GM21576 (cell line): ENCODE measurements around the gene SEC14L6.
"Not testable (repeated sequence)": the region's sequence is repeated elsewhere in the genome, so short reads cannot be mapped to it uniquely, and the experiment has no call there.

Experiments
- ATAC-seq: cut with Tn5 transposase; IDR thresholded peaks from one replicate; pipeline ENCODE4 v1.9.1; 2021; ENCODE audit warnings: mild to moderate bottlenecking, moderate library complexity; ENCODE audit not compliant: unreplicated experiment

The SEC14L6 gene

GRCh38 chr22:30567277-30567676 lies 20.7 kb upstream of the SEC14L6 start:
- not testable (repeated sequence) for ATAC-seq

GRCh38 chr22:30566125-30566524 lies 19.6 kb upstream of the SEC14L6 start:
- ATAC-seq, result no peak

- ATAC-seq, result no peak
Observed at GRCh38 chr22:30565341-30565740, 18.8 kb upstream of the SEC14L6 start.

- no peak for ATAC-seq
Observed at GRCh38 chr22:30564761-30565119, 18.2 kb upstream of the SEC14L6 start.

- no peak for ATAC-seq
Observed at GRCh38 chr22:30564045-30564760, 17.7 kb upstream of the SEC14L6 start.

GRCh38 chr22:30562366-30562765 lies 15.8 kb upstream of the SEC14L6 start:
- no peak for ATAC-seq

GRCh38 chr22:30561402-30562189 lies 15.1 kb upstream of the SEC14L6 start:
- no peak for ATAC-seq

GRCh38 chr22:30560643-30561202 lies 14.2 kb upstream of the SEC14L6 start:
- ATAC-seq, result not testable (repeated sequence)

GRCh38 chr22:30559889-30560288 lies 13.3 kb upstream of the SEC14L6 start:
- no peak for ATAC-seq

GRCh38 chr22:30557243-30557642 lies 10.7 kb upstream of the SEC14L6 start:
- ATAC-seq, result no peak

- no peak for ATAC-seq
Observed at GRCh38 chr22:30556388-30556787, 9.8 kb upstream of the SEC14L6 start.

- no peak for ATAC-seq
Observed at GRCh38 chr22:30555282-30556210, 9.0 kb upstream of the SEC14L6 start.

- ATAC-seq, result no peak
Observed at GRCh38 chr22:30553971-30554370, 7.4 kb upstream of the SEC14L6 start.

GRCh38 chr22:30552719-30553118 lies 6.2 kb upstream of the SEC14L6 start:
- no peak for ATAC-seq

GRCh38 chr22:30551813-30552212 lies 5.3 kb upstream of the SEC14L6 start:
- ATAC-seq, result not testable (repeated sequence)

GRCh38 chr22:30547188-30547587 lies 647 bp upstream of the SEC14L6 start:
- no peak for ATAC-seq

- ATAC-seq, result no peak
Observed at GRCh38 chr22:30542811-30543188, 3.7 kb downstream of the SEC14L6 start.

GRCh38 chr22:30541961-30542810 lies 4.4 kb downstream of the SEC14L6 start:
- no peak for ATAC-seq

GRCh38 chr22:30541511-30541910 lies 5.0 kb downstream of the SEC14L6 start:
- ATAC-seq, result not testable (repeated sequence)

- no peak for ATAC-seq
Observed at GRCh38 chr22:30539368-30539767, 7.2 kb downstream of the SEC14L6 start.
